Caco-2 (cell line): ENCODE results near the gene FOXP1. TPM values are rescaled to one million over a fixed set of nuclear protein-coding genes. Genes with fewer than 3 reads are reported as not detected.

Source experiments
- BruUV-seq: library from RNA; stranded (reverse); fragments of 400-500 nt; replicated peaks from 2 replicates; lab custom pipeline; 2021; lab: Mats Ljungman, UMichigan
- CTCF ChIA-PET: fragments of 300-600 bp; sonication (Branson Sonifier 250); formaldehyde crosslinking; loops from one replicate; lab custom pipeline; 2022; ENCODE audit warnings: antibody characterized with exemption; lab: Charles Lee
- POLR2A ChIA-PET: fragments of 300-600 bp; sonication (Branson Sonifier 250); formaldehyde crosslinking; loops from one replicate; lab custom pipeline; 2022; ENCODE audit warnings: antibody characterized with exemption; lab: Charles Lee
- DNase-seq, 2 experiments: peaks; one replicate each; pipeline versions ENCODE4 v3.0.0 to v3.0.0-alpha.2; 2020 to 2022
- H3K27me3 ChIP-seq: replicated peaks from 2 replicates; pipeline ENCODE4 v1.6.0; 2011; ENCODE audit warnings: low read length; ENCODE audit not compliant: control insufficient read depth, insufficient read depth
- H3K36me3 ChIP-seq: 2 replicates; pipeline ENCODE4 v1.5.1; 2011; ENCODE audit warnings: low read length; ENCODE audit not compliant: control insufficient read depth, insufficient read depth
- H3K4me1 ChIP-seq: fragments of 250-450 bp; sonication (Bioruptor Pico); 2 replicates; pipeline ENCODE4 v1.5.1; 2020; ENCODE audit warnings: mild to moderate bottlenecking
- H3K4me3 ChIP-seq: 2 replicates; pipeline ENCODE4 v1.5.1; 2011; ENCODE audit warnings: low read depth, mild to moderate bottlenecking, control low read depth, low read length
- H3K9me3 ChIP-seq: fragments of 250-450 bp; sonication (Bioruptor Pico); 2 replicates; pipeline ENCODE4 v1.5.1; 2020; ENCODE audit warnings: mild to moderate bottlenecking, moderate library complexity
- H3K27ac Mint-ChIP-seq: one replicate; pipeline ENCODE4 v1.8.0; 2022; ENCODE audit warnings: mixed read lengths; ENCODE audit not compliant: unreplicated experiment
- H3K27me3 Mint-ChIP-seq: one replicate; pipeline ENCODE4 v1.8.0; 2022; ENCODE audit warnings: mixed read lengths; ENCODE audit not compliant: insufficient read depth, unreplicated experiment
- H3K36me3 Mint-ChIP-seq: one replicate; pipeline ENCODE4 v1.8.0; 2022; ENCODE audit warnings: mild to moderate bottlenecking, mixed read lengths; ENCODE audit not compliant: insufficient read depth, unreplicated experiment
- H3K4me1 Mint-ChIP-seq: one replicate; pipeline ENCODE4 v1.8.0; 2022; ENCODE audit warnings: low read depth, mixed read lengths; ENCODE audit not compliant: unreplicated experiment
- H3K4me3 Mint-ChIP-seq: one replicate; pipeline ENCODE4 v1.8.0; 2022; ENCODE audit warnings: mild to moderate bottlenecking, moderate library complexity, mixed read lengths; ENCODE audit not compliant: unreplicated experiment
- H3K9me3 Mint-ChIP-seq: one replicate; pipeline ENCODE4 v1.8.0; 2022; ENCODE audit warnings: mixed read lengths; ENCODE audit not compliant: unreplicated experiment
- intact Hi-C: fragments of 100-400 bp; cut with micrococcal nuclease; formaldehyde crosslinking; loops from one replicate; pipeline ENCODE4 v1.10.0; 2022; ENCODE audit not compliant: unreplicated experiment
- total RNA-seq: library from RNA; stranded (reverse); gene quantifications from 2 replicates; pipeline ENCODE4 v1.2.3, GENCODE V29; 2022
- TF ChIP-seq, protein P1 (sequence below), 2 experiments: fragments of 200-600 bp in 1 of 2; IDR thresholded peaks; 1 replicate in 1 of 2; 2 replicates in 1 of 2; pipeline versions ENCODE4 v1.5.1 to v1.8.0; 2011 to 2022; ENCODE audit warnings: antibody characterized with exemption in 1 of 2, control low read depth in 1 of 2, inconsistent platforms in 1 of 2, low read depth in 1 of 2, low read length in 1 of 2, mild to moderate bottlenecking in 1 of 2, moderate library complexity in 1 of 2; ENCODE audit not compliant: insufficient read depth in 1 of 2, severe bottlenecking in 1 of 2, unreplicated experiment in 1 of 2

The FOXP1 gene
- total RNA-seq, 1 experiment from 2014 or later, result 131 TPM

DNA sequence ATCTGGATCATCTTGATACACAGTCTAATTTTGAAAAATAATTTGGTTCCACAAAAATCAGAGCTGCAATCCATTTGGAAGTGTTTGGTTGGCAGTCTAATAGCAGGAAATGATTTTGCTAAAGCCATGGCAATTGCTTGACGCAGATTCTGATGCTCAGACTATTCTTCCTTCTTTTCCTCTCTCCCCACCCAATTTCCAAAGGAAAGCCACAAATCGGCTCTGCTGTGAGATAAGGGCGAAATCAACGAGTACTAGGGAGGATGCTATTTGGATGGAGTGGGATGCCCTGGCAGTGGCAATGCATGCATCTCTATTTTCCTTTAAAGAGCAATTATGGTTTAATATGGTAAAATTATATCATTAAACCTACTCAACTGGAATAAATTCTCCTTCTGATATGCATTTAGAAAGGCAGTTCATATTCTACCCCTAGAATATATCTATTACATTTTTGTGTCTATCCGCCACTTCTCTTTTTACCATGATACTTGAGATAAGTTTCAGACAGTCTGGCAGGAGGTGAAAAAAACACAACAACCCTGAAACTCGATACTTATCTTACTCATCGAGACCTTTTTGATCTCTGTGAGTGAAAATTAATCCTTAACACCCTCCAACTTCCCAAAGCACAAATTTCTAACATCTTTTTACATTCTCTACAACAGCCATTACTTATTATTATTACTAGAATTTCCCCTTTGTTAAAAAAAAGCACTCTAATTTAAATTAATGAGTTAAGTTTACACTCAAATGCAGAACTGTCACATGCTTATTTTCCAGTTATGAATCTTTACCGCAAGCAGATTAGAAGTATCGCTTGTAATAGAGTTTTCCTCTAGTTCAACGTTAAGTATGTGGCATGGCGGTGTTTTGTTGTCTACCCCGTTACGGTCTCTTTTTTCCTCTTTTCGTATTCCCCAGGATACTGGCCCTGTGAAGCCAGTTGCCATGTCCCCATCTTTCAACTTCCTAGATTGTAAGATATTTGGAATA, 433.3 kb downstream of the FOXP1 start:
- Histone ChIP-seq H3K27me3 (no peaks in the 10 kb centered on the region), H3K4me3 (no peak overlapping the region), H3K9me3 (no peaks in the 10 kb centered on the region), H3K4me1 (peaks cover 59% of the 10 kb centered on the region), H3K36me3 (no peaks in the 10 kb centered on the region)
- no peak for DNase-seq
- CTCF ChIA-PET, result no interaction called here
- H3K9me3 Mint-ChIP-seq, result no peaks in the 10 kb centered on the region
- H3K4me1 Mint-ChIP-seq, result peaks cover 49% of the 10 kb centered on the region
- no TSS peak for BruUV-seq
- intact Hi-C loops, result no loop called here
- POLR2A ChIA-PET, result no interaction called here
- TF ChIP-seq, protein P1, sequence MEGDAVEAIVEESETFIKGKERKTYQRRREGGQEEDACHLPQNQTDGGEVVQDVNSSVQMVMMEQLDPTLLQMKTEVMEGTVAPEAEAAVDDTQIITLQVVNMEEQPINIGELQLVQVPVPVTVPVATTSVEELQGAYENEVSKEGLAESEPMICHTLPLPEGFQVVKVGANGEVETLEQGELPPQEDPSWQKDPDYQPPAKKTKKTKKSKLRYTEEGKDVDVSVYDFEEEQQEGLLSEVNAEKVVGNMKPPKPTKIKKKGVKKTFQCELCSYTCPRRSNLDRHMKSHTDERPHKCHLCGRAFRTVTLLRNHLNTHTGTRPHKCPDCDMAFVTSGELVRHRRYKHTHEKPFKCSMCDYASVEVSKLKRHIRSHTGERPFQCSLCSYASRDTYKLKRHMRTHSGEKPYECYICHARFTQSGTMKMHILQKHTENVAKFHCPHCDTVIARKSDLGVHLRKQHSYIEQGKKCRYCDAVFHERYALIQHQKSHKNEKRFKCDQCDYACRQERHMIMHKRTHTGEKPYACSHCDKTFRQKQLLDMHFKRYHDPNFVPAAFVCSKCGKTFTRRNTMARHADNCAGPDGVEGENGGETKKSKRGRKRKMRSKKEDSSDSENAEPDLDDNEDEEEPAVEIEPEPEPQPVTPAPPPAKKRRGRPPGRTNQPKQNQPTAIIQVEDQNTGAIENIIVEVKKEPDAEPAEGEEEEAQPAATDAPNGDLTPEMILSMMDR (IDR thresholded peaks at IDR 0.05; ENCODE audit: insufficient read depth in 1 of 2, low read depth in 1 of 2, low read length in 1 of 2, severe bottlenecking in 1 of 2, unreplicated experiment in 1 of 2), result no peak
- peaks cover 6% of the 10 kb centered on the region for H3K36me3 Mint-ChIP-seq
- H3K4me3 Mint-ChIP-seq, result no peak overlapping the region
- H3K27me3 Mint-ChIP-seq, result no peaks in the 10 kb centered on the region
- H3K27ac Mint-ChIP-seq, result no peak overlapping the region

DNA sequence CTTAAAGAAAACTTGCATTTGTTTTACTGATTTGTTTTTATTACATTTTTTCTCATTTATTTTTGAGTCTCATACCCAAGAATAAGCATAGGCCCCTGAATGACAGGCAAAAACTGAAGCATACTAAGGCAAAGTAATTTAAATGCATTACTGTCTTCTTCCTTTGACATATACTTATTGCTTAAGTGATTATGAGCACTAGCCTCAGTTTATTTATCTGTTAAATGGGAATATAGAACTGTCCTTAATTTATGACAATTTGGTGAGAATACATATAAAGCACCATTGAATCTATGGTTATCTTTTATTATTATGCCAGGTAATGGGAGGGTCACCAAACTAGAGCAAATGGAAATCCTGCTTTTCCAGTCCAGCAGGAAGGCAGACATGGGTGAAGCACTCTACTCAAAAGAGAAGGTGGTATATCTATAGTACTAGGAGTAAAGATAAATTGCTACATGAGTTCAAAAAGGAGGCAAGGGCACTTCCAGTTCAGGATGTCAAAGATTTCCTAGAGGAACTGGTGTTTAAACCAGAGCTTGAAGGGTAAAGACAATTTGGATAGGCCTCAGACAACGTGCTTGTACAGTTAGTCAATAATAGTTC, 435.0 kb downstream of the FOXP1 start:
- TF ChIP-seq, protein P1 (IDR thresholded peaks at IDR 0.05; ENCODE audit: insufficient read depth in 1 of 2, low read depth in 1 of 2, low read length in 1 of 2, severe bottlenecking in 1 of 2, unreplicated experiment in 1 of 2), result no peak
- BruUV-seq, result no TSS peak

DNA sequence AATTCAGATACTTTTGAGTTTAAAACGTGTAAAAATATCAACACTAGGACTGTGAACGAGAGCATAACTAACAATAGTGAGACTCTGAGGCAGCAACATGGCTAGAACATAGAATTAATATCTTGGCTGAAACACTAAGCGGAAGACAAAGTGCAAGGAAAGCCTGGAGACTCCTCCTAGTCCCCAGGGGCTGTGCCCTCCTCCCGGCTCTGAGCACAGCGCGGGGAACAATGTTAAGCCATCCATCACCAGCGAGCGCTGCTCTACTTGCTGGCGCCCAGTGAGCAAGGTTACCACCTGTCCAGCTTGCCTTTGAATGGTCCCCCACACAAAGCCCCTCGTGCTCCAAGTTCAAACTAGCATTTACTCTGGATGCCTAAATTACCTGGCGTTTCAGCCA, 436.9 kb downstream of the FOXP1 start:
- H3K9me3 ChIP-seq, result no peaks in the 10 kb centered on the region
- H3K4me3 Mint-ChIP-seq, result no peak overlapping the region
- no peaks in the 10 kb centered on the region for H3K27me3 Mint-ChIP-seq
- H3K36me3 Mint-ChIP-seq, result peaks cover 6% of the 10 kb centered on the region
- peaks cover 39% of the 10 kb centered on the region for H3K4me1 ChIP-seq
- no peak for DNase-seq
- intact Hi-C loops, result no loop called here
- CTCF ChIA-PET, result no interaction called here
- no peaks in the 10 kb centered on the region for H3K36me3 ChIP-seq
- no peaks in the 10 kb centered on the region for H3K27me3 ChIP-seq
- H3K9me3 Mint-ChIP-seq, result no peaks in the 10 kb centered on the region
- H3K4me3 ChIP-seq, result no peak overlapping the region
- peaks cover 40% of the 10 kb centered on the region for H3K4me1 Mint-ChIP-seq
- POLR2A ChIA-PET, result no interaction called here
- TF ChIP-seq, protein P1 (IDR thresholded peaks at IDR 0.05; ENCODE audit: insufficient read depth in 1 of 2, low read depth in 1 of 2, low read length in 1 of 2, severe bottlenecking in 1 of 2, unreplicated experiment in 1 of 2), result no peak
- BruUV-seq, result no TSS peak
- H3K27ac Mint-ChIP-seq, result no peak overlapping the region

More for the DNA sequence above, 435.0 kb downstream of the FOXP1 start:
- Histone ChIP-seq H3K36me3 (no peaks in the 10 kb centered on the region), H3K27me3 (no peaks in the 10 kb centered on the region), H3K9me3 (no peaks in the 10 kb centered on the region), H3K4me1 (peaks cover 42% of the 10 kb centered on the region), H3K4me3 (no peak overlapping the region)
- ChIA-PET CTCF (no interaction called here), POLR2A (no interaction called here)
- intact Hi-C loops, result no loop called here
- Mint-ChIP-seq H3K27me3 (no peaks in the 10 kb centered on the region), H3K4me1 (peaks cover 45% of the 10 kb centered on the region), H3K9me3 (no peaks in the 10 kb centered on the region), H3K4me3 (no peak overlapping the region), H3K27ac (no peak overlapping the region), H3K36me3 (peaks cover 6% of the 10 kb centered on the region)
- no peak for DNase-seq
